ENCODE results near the gene CAMSAP2. TPM values are rescaled to one million over a fixed set of nuclear protein-coding genes. Genes with fewer than 3 reads are reported as not detected.

Gene CAMSAP2
- total RNA-seq, 1 donor from 2014 or later: 49.4 TPM

GRCh38 chr1:200708161-200708560 lies 30.5 kb upstream of the CAMSAP2 start:
- no peak for FAIRE-seq

GRCh38 chr1:200708769-200709168 lies 29.9 kb upstream of the CAMSAP2 start:
- no peak overlapping the region for H3K4me3 Mint-ChIP-seq (ENCODE audit: unreplicated experiment)
- peaks cover 6% of the 10 kb centered on the region for H3K4me1 Mint-ChIP-seq (ENCODE audit: low read depth, unreplicated experiment)
- Histone ChIP-seq H3K9me3 (ENCODE audit: insufficient read depth, low read depth, low read length) (no peaks in the 10 kb centered on the region), H3K4me1 (ENCODE audit: insufficient read depth, low read length) (no peaks in the 10 kb centered on the region), H2AFZ (ENCODE audit: low read depth, low read length) (no peak overlapping the region), H3K9ac (ENCODE audit: low read length) (no peak overlapping the region), H3K27ac (ENCODE audit: low read depth, low read length) (no peak overlapping the region), H3K4me2 (ENCODE audit: low read length) (no peak overlapping the region), H3K27me3 (ENCODE audit: insufficient read depth, low read length) (no peaks in the 10 kb centered on the region), H3K4me3 (ENCODE audit: insufficient read depth, low read depth, low read length) (no peak overlapping the region), H3K79me2 (ENCODE audit: insufficient read depth, low read length) (no peaks in the 10 kb centered on the region), H4K20me1 (ENCODE audit: insufficient read depth, low read length) (no peaks in the 10 kb centered on the region), H3K36me3 (ENCODE audit: insufficient read depth, low read length) (no peaks in the 10 kb centered on the region)
- H3K36me3 Mint-ChIP-seq (ENCODE audit: low read depth, unreplicated experiment): no peaks in the 10 kb centered on the region
- H3K27ac Mint-ChIP-seq (ENCODE audit: unreplicated experiment): no peak overlapping the region
- peaks cover 4% of the 10 kb centered on the region for H3K27me3 Mint-ChIP-seq (ENCODE audit: low read depth, unreplicated experiment)
- TF ChIP-seq CTCF (IDR thresholded peaks at IDR 0.05; ENCODE audit: insufficient read depth, low read depth, low read length): no peak
- TF ChIP-seq EZH2 (IDR thresholded peaks at IDR 0.05; ENCODE audit: insufficient read depth, low read length): no peak
- no peak for FAIRE-seq
- peak; percentile 4 for DNase-seq (ENCODE audit: low read depth)
- no peaks in the 10 kb centered on the region for H3K9me3 Mint-ChIP-seq (ENCODE audit: unreplicated experiment)

More at GRCh38 chr1:200708161-200708560, 30.5 kb upstream of the CAMSAP2 start:
- H3K4me1 ChIP-seq (ENCODE audit: insufficient read depth, low read length): no peaks in the 10 kb centered on the region
- no peak for TF ChIP-seq CTCF (IDR thresholded peaks at IDR 0.05; ENCODE audit: insufficient read depth, low read depth, low read length)
- TF ChIP-seq EZH2 (IDR thresholded peaks at IDR 0.05; ENCODE audit: insufficient read depth, low read length): no peak
- H3K4me3 ChIP-seq (ENCODE audit: insufficient read depth, low read depth, low read length): no peak overlapping the region
- no peaks in the 10 kb centered on the region for H4K20me1 ChIP-seq (ENCODE audit: insufficient read depth, low read length)
- H3K79me2 ChIP-seq (ENCODE audit: insufficient read depth, low read length): no peaks in the 10 kb centered on the region
- no peak overlapping the region for H3K9ac ChIP-seq (ENCODE audit: low read length)
- no peak overlapping the region for H3K4me2 ChIP-seq (ENCODE audit: low read length)
- no peak for DNase-seq (ENCODE audit: low read depth)
- Mint-ChIP-seq H3K36me3 (ENCODE audit: low read depth, unreplicated experiment) (no peaks in the 10 kb centered on the region), H3K4me3 (ENCODE audit: unreplicated experiment) (no peak overlapping the region), H3K27ac (ENCODE audit: unreplicated experiment) (no peak overlapping the region), H3K27me3 (ENCODE audit: low read depth, unreplicated experiment) (peaks cover 4% of the 10 kb centered on the region), H3K9me3 (ENCODE audit: unreplicated experiment) (no peaks in the 10 kb centered on the region), H3K4me1 (ENCODE audit: low read depth, unreplicated experiment) (peaks cover 6% of the 10 kb centered on the region)
- H2AFZ ChIP-seq (ENCODE audit: low read depth, low read length): no peak overlapping the region
- H3K36me3 ChIP-seq (ENCODE audit: insufficient read depth, low read length): no peaks in the 10 kb centered on the region
- H3K27me3 ChIP-seq (ENCODE audit: insufficient read depth, low read length): no peaks in the 10 kb centered on the region
- no peak overlapping the region for H3K27ac ChIP-seq (ENCODE audit: low read depth, low read length)
- H3K9me3 ChIP-seq (ENCODE audit: insufficient read depth, low read depth, low read length): no peaks in the 10 kb centered on the region

- DNase-seq (ENCODE audit: low read depth): no peak
- Histone ChIP-seq H2AFZ (ENCODE audit: low read depth, low read length) (no peak overlapping the region), H4K20me1 (ENCODE audit: insufficient read depth, low read length) (no peaks in the 10 kb centered on the region), H3K9me3 (ENCODE audit: insufficient read depth, low read depth, low read length) (no peaks in the 10 kb centered on the region), H3K27me3 (ENCODE audit: insufficient read depth, low read length) (no peaks in the 10 kb centered on the region), H3K9ac (ENCODE audit: low read length) (no peak overlapping the region), H3K4me3 (ENCODE audit: insufficient read depth, low read depth, low read length) (no peak overlapping the region), H3K27ac (ENCODE audit: low read depth, low read length) (no peak overlapping the region), H3K4me1 (ENCODE audit: insufficient read depth, low read length) (no peaks in the 10 kb centered on the region), H3K79me2 (ENCODE audit: insufficient read depth, low read length) (no peaks in the 10 kb centered on the region), H3K4me2 (ENCODE audit: low read length) (no peak overlapping the region), H3K36me3 (ENCODE audit: insufficient read depth, low read length) (no peaks in the 10 kb centered on the region)
- FAIRE-seq: no peak
- Mint-ChIP-seq H3K4me1 (ENCODE audit: low read depth, unreplicated experiment) (peaks cover 6% of the 10 kb centered on the region), H3K27me3 (ENCODE audit: low read depth, unreplicated experiment) (peaks cover 4% of the 10 kb centered on the region), H3K36me3 (ENCODE audit: low read depth, unreplicated experiment) (no peaks in the 10 kb centered on the region), H3K27ac (ENCODE audit: unreplicated experiment) (no peak overlapping the region), H3K4me3 (ENCODE audit: unreplicated experiment) (no peak overlapping the region), H3K9me3 (ENCODE audit: unreplicated experiment) (peaks cover 3% of the 10 kb centered on the region)
- TF ChIP-seq CTCF (IDR thresholded peaks at IDR 0.05; ENCODE audit: insufficient read depth, low read depth, low read length) (no peak), EZH2 (IDR thresholded peaks at IDR 0.05; ENCODE audit: insufficient read depth, low read length) (no peak)
Observed at GRCh38 chr1:200710166-200710565, 28.5 kb upstream of the CAMSAP2 start.
